OCI-LY3 (cell line): ENCODE measurements around the gene GABRG3.

Experiments
- CTCF ChIP-seq: fragments of 200-600, 300-600 bp; sonication (generic); IDR thresholded peaks from 2 replicates; pipeline ENCODE4 v1.5.1; 2014; ENCODE audit warnings: antibody characterized with exemption, low read length, low read depth
- EZH2phosphoT487 ChIP-seq: fragments of 200-600 bp; shearing (Covaris generic); IDR thresholded peaks from 2 replicates; pipeline ENCODE4 v1.6.1; 2018; ENCODE audit warnings: antibody characterized with exemption, mixed run types, low read depth

GRCh38 chr15:27458345-27459084 is 487.5 kb downstream of the GABRG3 start:
- TF ChIP-seq CTCF, result no peak
- TF ChIP-seq EZH2phosphoT487, result no peak
